BE2C (cell line): ENCODE measurements around the gene SETD2.

ENCODE experiments used
- DNase-seq: peaks from one replicate; pipeline ENCODE4 v3.0.0-alpha.2; 2020
- H3K27me3 ChIP-seq: fragments of 250-450 bp; sonication (Bioruptor Pico); 2 replicates; pipeline ENCODE4 v1.5.1; 2020; ENCODE audit warnings: mild to moderate bottlenecking
- H3K36me3 ChIP-seq: fragments of 250-450 bp; sonication (Bioruptor Pico); 2 replicates; pipeline ENCODE4 v1.5.1; 2020; ENCODE audit warnings: mild to moderate bottlenecking
- H3K4me1 ChIP-seq: fragments of 250-450 bp; sonication (Bioruptor Pico); 2 replicates; pipeline ENCODE4 v1.5.1; 2020
- H3K4me3 ChIP-seq: 2 replicates; pipeline ENCODE4 v1.5.1; 2011; ENCODE audit warnings: low read depth, low read length
- H3K9me3 ChIP-seq: fragments of 250-450 bp; sonication (Bioruptor Pico); 2 replicates; pipeline ENCODE4 v1.5.1; 2020
- TF ChIP-seq, protein P1 (sequence below): IDR thresholded peaks from 2 replicates; pipeline ENCODE4 v1.5.1; 2012; ENCODE audit warnings: mild to moderate bottlenecking, low read depth, low read length

Gene SETD2

DNA sequence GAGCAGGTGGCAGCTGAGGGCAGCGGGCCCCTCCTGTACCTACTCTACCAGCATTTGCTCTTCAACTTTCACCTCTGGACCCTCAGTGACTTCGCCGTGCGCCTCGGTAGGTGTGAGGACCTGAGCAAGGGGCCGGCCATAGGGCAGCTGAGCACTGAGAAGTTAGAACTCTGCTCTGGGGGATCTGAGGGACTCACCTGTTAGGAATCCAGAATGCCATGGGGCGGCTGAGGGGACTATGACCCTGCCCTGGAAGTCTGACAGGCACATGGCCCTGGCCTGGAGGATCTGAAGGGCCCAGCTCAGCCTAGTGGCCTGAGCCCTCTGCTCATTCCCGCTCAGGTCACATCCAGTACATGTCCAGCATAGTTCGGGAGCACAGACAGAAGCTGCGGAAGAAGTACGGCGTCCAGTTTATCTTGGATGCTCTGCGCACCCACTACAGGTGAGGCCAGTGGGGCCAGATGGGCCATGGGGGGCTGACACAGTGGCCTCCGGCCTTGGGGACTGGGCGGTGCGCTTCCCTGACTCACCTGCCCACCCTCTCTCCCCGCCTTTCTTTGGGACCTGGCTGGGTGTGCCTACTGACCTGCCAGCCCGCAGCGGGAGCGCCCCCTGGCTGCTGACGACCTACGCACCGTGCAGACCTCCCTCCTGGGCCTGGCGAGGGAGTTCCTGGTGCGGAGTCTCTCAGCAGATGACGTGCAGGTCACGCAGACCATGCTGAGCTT, 165.6 kb downstream of the SETD2 start:
- DNase-seq, result peak; percentile 79

GRCh38 chr3:46997453-46998091, 166.3 kb downstream of the SETD2 start:
- H3K9me3 ChIP-seq, result no peaks in the 10 kb centered on the region
- no peaks in the 10 kb centered on the region for H3K4me1 ChIP-seq
- TF ChIP-seq, protein P1, sequence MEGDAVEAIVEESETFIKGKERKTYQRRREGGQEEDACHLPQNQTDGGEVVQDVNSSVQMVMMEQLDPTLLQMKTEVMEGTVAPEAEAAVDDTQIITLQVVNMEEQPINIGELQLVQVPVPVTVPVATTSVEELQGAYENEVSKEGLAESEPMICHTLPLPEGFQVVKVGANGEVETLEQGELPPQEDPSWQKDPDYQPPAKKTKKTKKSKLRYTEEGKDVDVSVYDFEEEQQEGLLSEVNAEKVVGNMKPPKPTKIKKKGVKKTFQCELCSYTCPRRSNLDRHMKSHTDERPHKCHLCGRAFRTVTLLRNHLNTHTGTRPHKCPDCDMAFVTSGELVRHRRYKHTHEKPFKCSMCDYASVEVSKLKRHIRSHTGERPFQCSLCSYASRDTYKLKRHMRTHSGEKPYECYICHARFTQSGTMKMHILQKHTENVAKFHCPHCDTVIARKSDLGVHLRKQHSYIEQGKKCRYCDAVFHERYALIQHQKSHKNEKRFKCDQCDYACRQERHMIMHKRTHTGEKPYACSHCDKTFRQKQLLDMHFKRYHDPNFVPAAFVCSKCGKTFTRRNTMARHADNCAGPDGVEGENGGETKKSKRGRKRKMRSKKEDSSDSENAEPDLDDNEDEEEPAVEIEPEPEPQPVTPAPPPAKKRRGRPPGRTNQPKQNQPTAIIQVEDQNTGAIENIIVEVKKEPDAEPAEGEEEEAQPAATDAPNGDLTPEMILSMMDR, result no peak
- no peaks in the 10 kb centered on the region for H3K36me3 ChIP-seq
- no peak overlapping the region for H3K4me3 ChIP-seq
- H3K27me3 ChIP-seq, result no peaks in the 10 kb centered on the region
- DNase-seq, result no peak

More for the DNA sequence above, 165.6 kb downstream of the SETD2 start:
- Histone ChIP-seq H3K4me1 (no peaks in the 10 kb centered on the region), H3K9me3 (no peaks in the 10 kb centered on the region), H3K27me3 (no peaks in the 10 kb centered on the region), H3K36me3 (no peaks in the 10 kb centered on the region), H3K4me3 (no peak overlapping the region)
- TF ChIP-seq, protein P1, result peak; percentile 71

GRCh38 chr3:46996689-46997452, 167.0 kb downstream of the SETD2 start:
- no peaks in the 10 kb centered on the region for H3K36me3 ChIP-seq
- H3K9me3 ChIP-seq, result no peaks in the 10 kb centered on the region
- H3K4me1 ChIP-seq, result no peaks in the 10 kb centered on the region
- H3K4me3 ChIP-seq, result no peak overlapping the region
- no peak for DNase-seq
- TF ChIP-seq, protein P1, result no peak
- H3K27me3 ChIP-seq, result no peaks in the 10 kb centered on the region

- TF ChIP-seq, protein P1, result no peak
- DNase-seq, result no peak
- H3K36me3 ChIP-seq, result no peaks in the 10 kb centered on the region
- H3K27me3 ChIP-seq, result no peaks in the 10 kb centered on the region
- no peaks in the 10 kb centered on the region for H3K4me1 ChIP-seq
- no peaks in the 10 kb centered on the region for H3K9me3 ChIP-seq
- no peak overlapping the region for H3K4me3 ChIP-seq
These were observed 167.9 kb downstream of the SETD2 start for GRCh38 chr3:46995901-46996562.

- no peak for DNase-seq
- Histone ChIP-seq H3K27me3 (no peaks in the 10 kb centered on the region), H3K4me3 (no peak overlapping the region), H3K9me3 (no peaks in the 10 kb centered on the region), H3K36me3 (no peaks in the 10 kb centered on the region), H3K4me1 (no peaks in the 10 kb centered on the region)
- TF ChIP-seq, protein P1, result no peak
These were observed 168.8 kb downstream of the SETD2 start for GRCh38 chr3:46994801-46995731.
